PC-3 (cell line): ENCODE results near the gene FLNA. TPM values are rescaled to one million over a fixed set of nuclear protein-coding genes. Genes with fewer than 3 reads are reported as not detected.

Experiments
- ATAC-seq: fragments of 200-7000 bp; cut with Tn5 transposase; 2 replicates; pipeline ENCODE4 v1.9.1; 2020; ENCODE audit warnings: mild to moderate bottlenecking, moderate library complexity
- BruUV-seq: library from RNA; stranded (reverse); fragments of 400-500 nt; replicated peaks from 2 replicates; lab custom pipeline; 2021; lab: Mats Ljungman, UMichigan
- CTCF ChIA-PET: fragments of 300-600 bp; sonication (Branson Sonifier 250); formaldehyde crosslinking; loops from one replicate; lab custom pipeline; 2022; ENCODE audit warnings: antibody characterized with exemption; lab: Charles Lee
- POLR2A ChIA-PET: fragments of 300-600 bp; sonication (Branson Sonifier 250); formaldehyde crosslinking; loops from one replicate; lab custom pipeline; 2022; ENCODE audit warnings: antibody characterized with exemption; ENCODE audit not compliant: unreplicated experiment; lab: Charles Lee
- DNase-seq: peaks from one replicate; pipeline ENCODE4 v3.0.0-alpha.2; 2015
- H2AFZ ChIP-seq: fragments of 300-600 bp; sonication (generic); 2 replicates; pipeline ENCODE4 v1.6.0; 2016; ENCODE audit warnings: antibody characterized with exemption, low read length
- H3F3A ChIP-seq: fragments of 300-600 bp; sonication (generic); one replicate; pipeline ENCODE4 v1.6.0; 2017; ENCODE audit warnings: antibody characterized with exemption, low read length, control low read depth, mild to moderate bottlenecking; ENCODE audit not compliant: unreplicated experiment
- H3K27ac ChIP-seq: fragments of 300-600 bp; sonication (generic); 2 replicates; pipeline ENCODE4 v1.5.1; 2016; ENCODE audit warnings: mild to moderate bottlenecking, low read length
- H3K27me3 ChIP-seq: fragments of 300-600 bp; sonication (generic); 2 replicates; pipeline ENCODE4 v1.6.1; 2016; ENCODE audit warnings: low read length, mixed read lengths
- H3K36me3 ChIP-seq: fragments of 300-600 bp; sonication (generic); 2 replicates; pipeline ENCODE4 v1.6.1; 2016; ENCODE audit warnings: low read depth, mixed run types, low read length, mixed read lengths
- H3K4me1 ChIP-seq: fragments of 300-600 bp; sonication (generic); 2 replicates; pipeline ENCODE4 v1.5.1; 2016; ENCODE audit warnings: low read length; ENCODE audit not compliant: insufficient read depth
- H3K4me2 ChIP-seq: fragments of 300-600 bp; sonication (generic); 2 replicates; pipeline ENCODE4 v1.6.0; 2016; ENCODE audit warnings: low read length
- H3K4me3 ChIP-seq: fragments of 300-600 bp; sonication (generic); 2 replicates; pipeline ENCODE4 v1.5.1; 2016; ENCODE audit warnings: mild to moderate bottlenecking, low read length, mixed read lengths
- H3K79me2 ChIP-seq: fragments of 300-600 bp; sonication (generic); 2 replicates; pipeline ENCODE4 v1.6.1; 2017; ENCODE audit warnings: low read length, mixed read lengths
- H3K9ac ChIP-seq: fragments of 300-600 bp; sonication (generic); 2 replicates; pipeline ENCODE4 v1.6.0; 2016; ENCODE audit warnings: mild to moderate bottlenecking, low read length
- H3K9me2 ChIP-seq: fragments of 300-600 bp; sonication (generic); replicated peaks from 2 replicates; pipeline ENCODE4 v1.6.1; 2016; ENCODE audit warnings: mixed run types, low read length, mixed read lengths
- H3K9me3 ChIP-seq: fragments of 300-600 bp; sonication (generic); 2 replicates; pipeline ENCODE4 v1.6.1; 2016; ENCODE audit warnings: low read length, mixed read lengths
- H4K20me1 ChIP-seq: fragments of 300-600 bp; sonication (generic); 2 replicates; pipeline ENCODE4 v1.6.1; 2016; ENCODE audit warnings: low read length, mixed read lengths
- EZH2 ChIP-seq: fragments of 300-600 bp; sonication (generic); IDR thresholded peaks from one replicate; pipeline ENCODE4 v1.6.1; 2017; ENCODE audit warnings: antibody characterized with exemption, mild to moderate bottlenecking, low read length; ENCODE audit not compliant: unreplicated experiment
- EZH2phosphoT487 ChIP-seq: fragments of 300-600 bp; sonication (generic); IDR thresholded peaks from 2 replicates; pipeline ENCODE4 v1.6.1; 2018; ENCODE audit warnings: mild to moderate bottlenecking, antibody characterized with exemption, low read length, borderline replicate concordance
- intact Hi-C: fragments of 100-400 bp; cut with micrococcal nuclease; formaldehyde crosslinking; loops from 2 replicates; pipeline ENCODE4 v1.9.0; 2023
- total RNA-seq: library from RNA; depleted of rRNA; stranded (reverse); fragments of >200 nt; gene quantifications from 2 replicates; pipeline ENCODE4 v1.2.3, GENCODE V29; 2014
- TF ChIP-seq, protein P1 (sequence below): fragments of 300-600 bp; sonication (generic); conservative IDR thresholded peaks from 2 replicates; pipeline ENCODE4 v1.5.1; 2017; ENCODE audit warnings: antibody characterized with exemption, low read depth, mild to moderate bottlenecking, low read length

The FLNA gene
- total RNA-seq, 1 experiment from 2014 or later: 2,058 TPM

DNA sequence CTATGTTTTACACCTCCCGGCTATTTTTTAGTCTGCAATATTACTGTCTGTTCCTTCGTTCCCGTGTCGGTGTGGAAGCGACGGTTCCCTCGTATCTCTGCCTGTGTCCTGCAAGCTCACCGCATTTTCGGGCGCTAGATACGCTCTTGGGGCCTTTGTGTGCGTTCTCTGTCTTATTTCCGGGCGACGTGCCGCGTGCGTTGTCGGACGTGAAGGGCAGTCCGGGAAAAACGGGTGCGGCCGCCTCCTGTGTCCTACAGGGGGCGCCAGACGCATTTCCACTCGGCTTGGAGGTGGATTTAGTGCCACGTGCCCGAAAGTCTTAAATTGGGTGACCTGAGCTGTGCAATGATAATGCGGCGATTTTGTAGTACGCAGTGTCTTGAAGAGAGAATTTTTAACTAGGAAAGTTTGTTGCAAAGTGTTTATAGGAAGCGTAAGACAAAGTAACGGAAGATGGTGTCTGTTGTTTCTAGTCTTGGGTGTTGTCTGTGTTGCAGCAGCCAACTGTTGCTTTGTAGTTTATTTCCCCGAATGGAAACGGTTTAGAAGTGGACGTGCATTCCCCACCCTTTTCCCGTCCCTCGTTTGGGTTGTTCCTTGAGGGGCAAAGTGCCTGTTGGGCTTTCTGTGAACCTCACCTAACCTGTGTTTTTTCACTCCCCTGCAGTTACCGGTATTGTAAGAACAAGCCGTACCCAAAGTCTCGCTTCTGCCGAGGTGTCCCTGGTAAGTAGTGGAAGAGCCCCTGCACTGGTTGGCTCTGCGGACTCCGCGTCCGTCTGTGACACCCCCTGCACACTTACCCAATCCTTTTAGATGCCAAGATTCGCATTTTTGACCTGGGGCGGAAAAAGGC lies 24.5 kb upstream of the FLNA start:
- TF ChIP-seq, protein P1, sequence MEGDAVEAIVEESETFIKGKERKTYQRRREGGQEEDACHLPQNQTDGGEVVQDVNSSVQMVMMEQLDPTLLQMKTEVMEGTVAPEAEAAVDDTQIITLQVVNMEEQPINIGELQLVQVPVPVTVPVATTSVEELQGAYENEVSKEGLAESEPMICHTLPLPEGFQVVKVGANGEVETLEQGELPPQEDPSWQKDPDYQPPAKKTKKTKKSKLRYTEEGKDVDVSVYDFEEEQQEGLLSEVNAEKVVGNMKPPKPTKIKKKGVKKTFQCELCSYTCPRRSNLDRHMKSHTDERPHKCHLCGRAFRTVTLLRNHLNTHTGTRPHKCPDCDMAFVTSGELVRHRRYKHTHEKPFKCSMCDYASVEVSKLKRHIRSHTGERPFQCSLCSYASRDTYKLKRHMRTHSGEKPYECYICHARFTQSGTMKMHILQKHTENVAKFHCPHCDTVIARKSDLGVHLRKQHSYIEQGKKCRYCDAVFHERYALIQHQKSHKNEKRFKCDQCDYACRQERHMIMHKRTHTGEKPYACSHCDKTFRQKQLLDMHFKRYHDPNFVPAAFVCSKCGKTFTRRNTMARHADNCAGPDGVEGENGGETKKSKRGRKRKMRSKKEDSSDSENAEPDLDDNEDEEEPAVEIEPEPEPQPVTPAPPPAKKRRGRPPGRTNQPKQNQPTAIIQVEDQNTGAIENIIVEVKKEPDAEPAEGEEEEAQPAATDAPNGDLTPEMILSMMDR: peak; percentile 74
- TF ChIP-seq EZH2phosphoT487: no peak
- TF ChIP-seq EZH2: no peak
- Histone ChIP-seq H3K9ac (peak overlapping the region; percentile 99), H2AFZ (no peak overlapping the region), H3K4me1 (peaks cover 12% of the 10 kb centered on the region; the same call in 1 of the 2 replicates), H3K36me3 (peaks cover 25% of the 10 kb centered on the region), H3K27ac (peak overlapping the region; percentile 98), H3K9me3 (no peaks in the 10 kb centered on the region), H3K4me2 (peak overlapping the region; percentile 97), H3F3A (peaks cover 22% of the 10 kb centered on the region), H3K79me2 (peaks cover 32% of the 10 kb centered on the region), H3K9me2 (no peaks in the 10 kb centered on the region), H3K27me3 (no peaks in the 10 kb centered on the region), H4K20me1 (peaks cover 24% of the 10 kb centered on the region), H3K4me3 (peak overlapping the region; percentile 90)
- TSS peak; percentile 73 for BruUV-seq
- DNase-seq (peak; percentile 72), ATAC-seq (peak; percentile 9)
- CTCF ChIA-PET: interaction anchor here (0.6 kb wide), 1 partner anchor 573 kb away, joined by 8 read pairs; no protein-coding TSS in a partner anchor
- POLR2A ChIA-PET: interaction anchor here (0.6 kb wide), 1 partner anchor 116 kb away, joined by 3 read pairs; no protein-coding TSS in a partner anchor
- intact Hi-C loops: loop anchor here (10.0 kb wide), 1 partner anchor 56 kb away; the partner anchor contains the start of gene PLXNA3

DNA sequence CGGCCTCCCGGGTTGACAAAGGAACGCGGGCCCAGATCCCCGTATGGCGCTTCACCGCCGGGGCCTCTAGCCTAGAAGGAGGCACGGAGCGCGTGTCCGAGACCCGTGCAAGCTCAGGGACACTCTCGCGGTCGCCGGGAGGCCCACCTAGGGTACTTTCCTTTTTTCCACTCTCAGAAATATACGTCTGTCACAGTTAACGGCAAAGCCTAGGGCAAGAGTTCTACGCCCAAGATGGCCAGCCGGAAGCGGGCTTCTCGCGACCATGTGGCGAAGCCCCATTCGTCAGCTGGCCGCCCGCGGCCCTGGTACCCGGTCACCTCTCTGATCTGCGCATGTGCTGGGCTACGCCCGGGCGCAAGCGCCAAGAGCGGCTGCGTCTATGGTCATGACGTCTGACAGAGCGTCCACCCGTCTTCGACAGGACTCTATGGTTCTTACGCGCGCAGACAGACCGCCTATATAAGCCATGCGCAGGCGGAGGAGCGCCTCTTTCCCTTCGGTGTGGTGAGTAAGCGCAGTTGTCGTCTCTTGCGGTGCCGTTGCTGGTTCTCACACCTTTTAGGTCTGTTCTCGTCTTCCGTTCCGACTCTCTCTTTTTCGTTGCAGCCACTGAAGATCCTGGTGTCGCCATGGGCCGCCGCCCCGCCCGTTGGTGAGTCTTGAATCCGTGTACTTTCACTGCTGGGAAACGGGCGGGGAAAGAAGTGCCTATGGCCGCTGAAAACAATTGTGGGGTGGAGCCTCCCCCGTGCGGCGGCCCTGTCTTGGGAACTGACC lies 23.6 kb upstream of the FLNA start, which contains the start of gene RPL10:
TSS of gene RPL10 (plus strand) at position 490 of the 780 bp plus-strand sequence. CDS start at position 633, 143 bp downstream.
- intact Hi-C loops: loop anchor here (10.0 kb wide), 1 partner anchor 57 kb away; the partner anchor contains the start of gene PLXNA3
- Histone ChIP-seq H3F3A (peaks cover 22% of the 10 kb centered on the region), H3K27ac (peak within 1 kb of the TSS; percentile 98), H3K4me1 (peaks cover 12% of the 10 kb centered on the region; the same call in 1 of the 2 replicates), H3K4me2 (peak within 1 kb of the TSS; percentile 97), H3K36me3 (peaks cover 25% of the 10 kb centered on the region), H3K79me2 (peaks cover 32% of the 10 kb centered on the region), H3K4me3 (peak within 1 kb of the TSS; percentile 90), H3K9me2 (no peaks in the 10 kb centered on the region), H2AFZ (peak within 1 kb of the TSS; percentile 83), H3K9ac (peak within 1 kb of the TSS; percentile 99), H3K9me3 (no peaks in the 10 kb centered on the region), H3K27me3 (no peaks in the 10 kb centered on the region), H4K20me1 (peaks cover 24% of the 10 kb centered on the region)
- TF ChIP-seq EZH2 (no peak), EZH2phosphoT487 (no peak)
- TF ChIP-seq, protein P1: no peak
- POLR2A ChIA-PET: interaction anchor here (0.6 kb wide), 1 partner anchor 18 kb away, joined by 3 read pairs; no protein-coding TSS in a partner anchor
- CTCF ChIA-PET: no interaction called here
- TSS peak; percentile 79 for BruUV-seq
- DNase-seq (peak; percentile 98), ATAC-seq (peak; percentile 56)
